HG03439 (cell line): ENCODE data around the gene FCAMR.

Experiments
- ATAC-seq: cut with Tn5 transposase; IDR thresholded peaks from one replicate; pipeline ENCODE4 v1.9.1; 2021; ENCODE audit warnings: mild to moderate bottlenecking, moderate library complexity; ENCODE audit not compliant: unreplicated experiment

Gene FCAMR, protein sequence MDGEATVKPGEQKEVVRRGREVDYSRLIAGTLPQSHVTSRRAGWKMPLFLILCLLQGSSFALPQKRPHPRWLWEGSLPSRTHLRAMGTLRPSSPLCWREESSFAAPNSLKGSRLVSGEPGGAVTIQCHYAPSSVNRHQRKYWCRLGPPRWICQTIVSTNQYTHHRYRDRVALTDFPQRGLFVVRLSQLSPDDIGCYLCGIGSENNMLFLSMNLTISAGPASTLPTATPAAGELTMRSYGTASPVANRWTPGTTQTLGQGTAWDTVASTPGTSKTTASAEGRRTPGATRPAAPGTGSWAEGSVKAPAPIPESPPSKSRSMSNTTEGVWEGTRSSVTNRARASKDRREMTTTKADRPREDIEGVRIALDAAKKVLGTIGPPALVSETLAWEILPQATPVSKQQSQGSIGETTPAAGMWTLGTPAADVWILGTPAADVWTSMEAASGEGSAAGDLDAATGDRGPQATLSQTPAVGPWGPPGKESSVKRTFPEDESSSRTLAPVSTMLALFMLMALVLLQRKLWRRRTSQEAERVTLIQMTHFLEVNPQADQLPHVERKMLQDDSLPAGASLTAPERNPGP

DNA sequence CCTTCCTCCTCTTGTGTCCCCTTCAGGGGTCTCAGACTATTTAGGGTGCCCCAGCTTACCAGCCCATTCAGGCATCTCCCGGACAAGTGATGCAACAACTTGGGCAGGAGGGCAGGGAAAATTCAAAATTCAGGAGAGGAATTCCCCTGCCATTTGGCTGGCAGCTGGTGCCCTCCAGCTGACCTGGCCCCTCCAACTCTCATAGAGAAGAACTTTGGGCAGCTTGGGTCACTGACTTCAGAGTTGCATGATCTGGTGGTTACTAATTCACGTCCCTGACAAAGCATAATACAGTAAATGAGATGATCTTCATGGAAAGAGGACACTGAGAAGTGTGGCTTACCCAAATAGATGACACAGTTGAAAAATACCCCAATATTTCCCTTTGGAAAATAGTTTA, at the start of gene FCAMR:
FCAMR (minus strand) TSS at position 15 of the 400 bp plus-strand sequence. CDS start 335 bp downstream, outside the sequence.
- no peak for ATAC-seq

DNA sequence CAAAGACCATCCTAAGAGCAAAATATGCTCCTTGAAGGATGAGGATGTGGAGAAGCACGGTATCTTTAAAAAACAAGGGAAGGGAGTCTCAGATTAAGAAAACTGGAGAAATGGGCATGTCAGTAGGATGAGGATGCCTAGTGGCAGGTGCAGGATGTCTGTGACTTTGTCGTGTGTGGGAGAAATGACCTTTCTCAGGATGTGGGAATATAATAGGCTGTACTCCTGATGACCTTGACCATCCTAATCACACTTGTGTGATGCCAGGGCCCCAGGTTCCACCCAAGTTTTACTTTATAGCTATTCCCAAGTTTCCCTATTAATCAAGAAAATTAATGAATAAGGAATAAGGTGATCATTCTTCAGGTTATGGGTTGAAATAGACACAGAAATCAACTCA, 49.4 kb upstream of the FCAMR start:
- ATAC-seq = no peak

DNA sequence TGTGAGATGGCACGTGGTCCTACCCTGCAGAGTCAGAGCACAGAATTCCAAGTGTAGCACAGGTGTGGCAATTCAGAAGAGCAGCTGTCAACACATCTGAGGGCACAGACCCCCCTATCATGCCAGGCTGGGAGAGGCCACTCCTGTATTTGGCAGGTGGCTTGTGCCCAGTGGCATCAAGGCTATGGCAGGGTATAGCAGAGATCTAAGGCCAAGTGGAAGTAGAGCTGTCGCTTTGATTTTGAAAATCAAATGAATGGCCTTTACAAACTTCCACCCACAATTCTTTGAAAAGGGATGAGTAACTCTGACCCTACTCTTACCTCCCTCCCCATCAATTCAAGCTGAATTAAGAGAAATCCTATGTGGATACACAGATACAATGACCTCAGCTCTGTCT, 48.9 kb upstream of the FCAMR start:
- no peak for ATAC-seq

DNA sequence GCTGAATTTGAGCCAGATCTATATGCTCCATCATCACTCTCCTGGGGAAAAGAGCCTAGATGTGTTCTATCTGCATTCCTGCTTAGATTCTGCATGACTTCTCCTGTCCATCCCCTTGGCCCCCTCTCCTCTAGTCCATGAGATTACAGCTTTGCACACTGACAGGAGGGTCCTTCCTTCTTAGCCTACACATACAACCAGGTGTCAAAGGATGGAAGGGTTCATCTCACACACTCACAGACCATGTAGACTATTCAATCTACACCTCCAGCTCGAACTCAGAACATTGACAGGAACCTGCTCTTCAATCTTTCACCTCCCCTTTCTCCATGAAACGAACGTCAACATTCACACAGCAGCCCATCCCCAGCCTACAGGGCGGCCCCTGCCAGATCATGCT, 48.4 kb upstream of the FCAMR start:
- ATAC-seq = no peak

DNA sequence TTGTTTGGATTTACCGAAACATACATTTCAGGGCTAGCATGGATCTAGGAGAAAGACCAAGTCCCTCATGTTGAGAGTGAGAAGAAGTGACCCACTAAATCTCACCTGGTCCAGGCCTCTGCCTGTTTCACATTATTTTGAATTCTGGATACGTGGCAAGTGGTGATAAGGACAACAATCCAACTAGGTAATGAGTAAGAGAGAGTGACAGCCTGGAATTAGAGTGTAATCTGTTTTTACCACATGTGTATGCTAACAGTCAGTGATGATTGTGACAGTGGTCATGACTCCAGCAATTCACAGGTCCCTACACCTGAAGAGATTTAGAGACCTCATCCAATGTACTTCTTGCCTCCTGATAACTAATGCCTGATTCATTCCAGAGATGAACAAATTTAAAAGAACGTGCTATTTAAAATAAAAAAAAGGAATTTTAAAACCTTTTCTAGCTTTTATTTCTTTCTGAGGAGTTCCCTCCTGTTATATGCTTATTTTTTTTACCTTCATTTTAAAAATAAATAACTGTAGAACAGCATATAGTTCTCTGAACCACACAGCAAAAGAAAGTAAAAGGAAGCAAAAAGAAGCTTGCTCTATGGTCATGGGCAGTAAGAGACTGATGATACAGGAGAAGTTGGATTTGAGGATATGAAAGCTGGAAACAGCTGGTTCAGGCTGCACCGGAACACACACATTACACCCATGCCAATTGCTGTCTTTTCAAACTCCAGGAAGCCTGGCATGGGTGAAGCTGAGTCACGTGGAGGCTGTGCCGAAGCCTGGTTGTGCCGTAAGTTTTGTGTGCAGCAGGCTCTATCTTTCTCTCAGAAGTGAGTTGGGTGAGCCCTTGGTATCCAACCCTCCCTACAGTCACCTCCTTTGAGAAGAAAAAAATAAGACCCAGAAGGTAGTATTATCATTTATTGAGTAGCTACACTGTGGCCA, 47.6 kb upstream of the FCAMR start:
- ATAC-seq = no peak

DNA sequence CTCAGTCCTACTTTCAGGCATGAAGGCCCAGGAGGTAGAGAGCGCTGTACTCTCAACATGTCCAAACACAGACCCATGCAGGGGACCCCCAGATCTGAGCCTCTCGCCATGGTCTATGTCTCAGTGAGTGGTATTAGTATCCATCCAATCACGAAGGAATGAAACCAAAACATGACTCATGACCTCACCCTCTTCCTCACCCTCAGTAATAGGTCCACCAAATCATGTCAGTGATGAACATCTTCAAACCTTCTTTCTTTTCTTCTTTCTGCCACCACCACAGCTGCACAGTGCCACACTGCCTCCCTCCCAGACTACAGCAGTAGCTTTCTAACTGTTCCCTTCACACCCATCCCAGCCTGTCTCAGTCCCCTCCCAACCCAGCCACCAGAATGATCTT, 45.5 kb upstream of the FCAMR start:
- no peak for ATAC-seq

DNA sequence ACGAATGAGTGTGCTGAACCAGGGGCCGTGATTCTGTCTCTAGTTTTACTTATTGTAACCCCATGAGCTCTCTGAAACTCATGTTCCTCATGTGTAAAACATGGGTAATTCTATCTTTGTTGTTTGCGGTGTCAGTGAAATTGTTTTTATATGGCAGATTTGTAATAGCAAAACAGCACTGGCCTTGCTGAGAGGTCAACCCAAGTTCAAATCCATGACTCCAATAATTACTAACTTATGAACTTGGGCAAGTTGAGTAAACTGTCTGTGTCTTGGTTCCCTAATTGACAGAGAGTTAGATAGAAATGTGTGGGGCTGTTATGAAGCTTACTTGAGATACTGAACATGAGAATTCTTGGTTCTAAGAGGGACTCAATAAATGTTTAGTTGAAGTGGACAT, 44.5 kb upstream of the FCAMR start:
- ATAC-seq = no peak

DNA sequence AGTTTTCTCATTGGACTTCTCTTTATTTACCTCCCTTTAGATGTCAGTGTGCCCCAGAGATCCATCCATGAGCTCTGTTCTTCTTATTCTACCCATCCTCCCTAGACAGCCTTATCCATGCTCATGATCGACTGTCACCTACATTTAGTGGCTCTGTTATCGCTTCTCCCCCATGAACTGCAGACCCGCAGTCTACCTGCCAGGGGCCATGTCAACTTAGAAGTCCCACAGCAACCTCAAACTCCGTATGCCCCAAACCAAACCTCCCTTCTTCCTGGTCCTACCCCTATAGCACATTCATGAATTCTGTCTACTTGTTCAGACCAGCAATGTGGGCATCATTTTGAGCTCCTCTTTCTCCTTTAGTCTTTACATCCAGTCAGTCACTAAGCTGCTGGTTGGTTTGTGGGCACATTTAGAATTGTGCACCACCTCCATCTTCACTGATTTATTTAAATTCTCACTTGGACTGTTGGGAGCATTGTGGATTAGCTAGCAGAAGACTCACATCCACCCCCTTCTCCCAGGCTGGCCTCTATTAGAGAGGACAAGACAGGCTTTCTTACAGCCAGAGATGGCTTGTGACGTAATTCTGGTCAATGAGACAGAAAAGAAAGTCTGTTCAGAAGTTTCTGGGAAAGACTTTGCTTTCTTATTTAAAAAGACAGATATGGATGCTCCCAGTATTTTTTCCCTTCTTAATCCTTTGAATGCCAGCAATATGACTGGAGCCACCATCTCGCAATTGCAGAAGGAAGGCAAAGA, 43.2 kb upstream of the FCAMR start:
- ATAC-seq = no peak

DNA sequence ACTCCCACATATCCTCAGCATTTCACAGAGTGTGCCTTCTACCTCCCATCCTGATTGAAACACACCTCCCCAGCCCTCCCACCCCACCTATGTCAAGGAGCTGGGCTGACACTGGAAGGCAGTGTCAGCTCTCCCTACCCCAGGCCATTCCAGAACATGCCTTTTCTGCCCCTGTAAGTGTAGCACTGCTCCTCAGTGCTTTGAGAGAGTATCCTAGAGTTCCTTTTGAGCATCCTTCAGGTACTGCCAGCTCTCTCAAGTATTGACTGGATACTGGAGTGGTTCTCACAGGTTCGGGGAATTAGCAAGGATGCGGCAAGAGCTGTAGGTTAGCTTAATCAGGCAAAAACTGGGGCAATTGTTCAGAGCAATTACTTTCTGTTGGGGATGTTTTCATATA, 40.5 kb upstream of the FCAMR start:
- no peak for ATAC-seq

DNA sequence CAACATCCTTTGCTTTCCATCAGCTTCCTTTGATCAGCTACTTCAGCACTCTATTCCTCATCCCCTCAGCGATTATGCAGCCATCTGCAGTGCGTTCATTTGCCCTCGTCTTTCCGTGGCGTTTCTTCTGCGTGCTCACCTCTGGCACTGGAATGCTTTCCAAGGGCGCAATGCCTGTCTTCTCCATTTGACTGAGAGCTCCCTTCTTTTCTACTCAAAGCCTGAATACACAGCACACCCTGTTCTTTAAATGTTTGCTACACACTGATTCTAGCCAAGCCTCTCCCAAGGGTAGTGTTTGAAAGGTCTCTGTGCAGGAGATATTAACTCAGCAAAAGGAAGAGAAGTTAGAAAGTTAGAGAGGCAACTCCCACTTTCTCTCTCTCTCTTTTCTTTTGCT, 39.7 kb upstream of the FCAMR start:
- ATAC-seq = no peak

DNA sequence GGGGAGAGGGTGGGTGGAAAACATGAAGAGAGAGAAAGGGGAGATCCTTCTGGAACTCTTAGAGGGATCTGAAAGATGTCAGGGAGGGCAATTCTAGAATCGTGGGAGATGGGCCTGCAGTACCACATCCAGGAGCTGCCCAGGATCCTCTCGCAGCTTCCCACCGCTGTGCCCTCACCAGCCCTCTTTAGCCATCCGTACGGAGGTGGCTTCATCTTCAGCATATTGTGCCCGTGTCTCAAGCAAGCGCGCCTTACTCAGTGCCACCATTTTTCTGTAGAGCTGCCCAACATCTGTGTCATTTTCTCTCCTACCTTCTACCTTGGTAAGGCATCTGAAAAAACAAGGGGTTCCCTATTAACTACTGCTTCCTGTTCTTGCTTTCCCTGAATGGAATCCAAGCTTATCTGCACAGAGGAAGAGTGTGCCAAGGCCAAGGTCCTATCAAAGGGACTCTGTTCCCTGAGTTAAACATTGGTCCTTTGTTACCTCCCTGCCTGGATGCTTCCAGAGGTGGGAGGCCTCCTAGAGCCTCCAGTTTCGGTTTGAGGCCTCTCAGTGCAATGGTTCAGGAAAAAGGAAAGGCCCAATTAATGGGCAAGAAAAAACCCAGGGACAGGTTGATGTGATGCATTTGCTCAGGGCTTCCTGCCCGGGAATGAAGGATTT, 39.1 kb upstream of the FCAMR start:
- ATAC-seq = no peak

DNA sequence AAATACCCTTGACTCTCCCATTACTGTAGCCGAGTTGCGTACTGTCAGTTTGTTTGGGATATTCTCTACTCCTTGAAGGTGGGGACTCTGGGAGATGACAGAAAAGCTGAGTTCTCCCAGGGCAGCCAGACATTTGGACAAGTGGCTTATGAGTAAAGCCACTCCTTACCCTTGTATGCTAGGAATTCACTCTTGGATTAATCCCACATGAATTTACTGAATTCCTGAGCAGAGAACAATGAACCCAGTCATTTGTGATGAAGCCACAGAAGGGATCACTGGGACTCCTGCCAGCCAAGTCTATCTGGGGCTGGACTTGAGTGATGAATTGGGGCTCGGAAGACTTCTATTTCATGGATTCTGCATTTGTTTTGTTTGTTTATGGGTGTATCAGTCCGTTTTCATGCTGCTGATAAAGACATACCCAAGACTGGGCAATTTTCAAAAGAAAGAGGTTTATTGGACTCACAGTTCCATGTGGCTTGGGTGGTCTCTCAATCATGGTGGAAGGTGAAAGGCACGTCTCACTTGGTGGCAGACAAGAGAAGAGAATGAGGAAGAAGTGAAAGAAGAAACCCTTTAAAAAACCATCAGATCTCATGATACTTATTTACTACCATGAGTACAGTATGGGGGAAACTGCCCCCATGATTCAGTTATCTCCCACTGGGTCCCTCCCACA, 37.2 kb upstream of the FCAMR start:
- no peak for ATAC-seq

DNA sequence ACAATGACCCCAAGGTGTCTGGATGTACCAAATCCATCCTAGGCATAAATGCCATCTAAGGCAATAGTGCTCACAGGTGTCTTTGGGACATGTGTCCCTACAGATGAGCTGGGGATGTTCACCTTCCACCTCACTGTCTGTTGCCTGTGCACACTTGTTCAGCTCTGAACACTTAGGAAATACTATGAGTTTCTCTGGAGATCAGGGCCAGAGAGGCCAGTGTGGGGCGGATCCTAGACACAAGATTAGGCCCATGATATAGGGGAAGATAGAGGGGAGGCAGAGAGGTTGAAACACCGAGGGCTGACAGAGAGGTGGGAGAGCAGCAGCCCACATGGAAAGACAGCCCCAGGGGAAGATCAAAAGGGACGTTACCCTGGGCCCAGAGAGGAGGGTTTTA, 36.7 kb upstream of the FCAMR start:
- ATAC-seq = no peak

DNA sequence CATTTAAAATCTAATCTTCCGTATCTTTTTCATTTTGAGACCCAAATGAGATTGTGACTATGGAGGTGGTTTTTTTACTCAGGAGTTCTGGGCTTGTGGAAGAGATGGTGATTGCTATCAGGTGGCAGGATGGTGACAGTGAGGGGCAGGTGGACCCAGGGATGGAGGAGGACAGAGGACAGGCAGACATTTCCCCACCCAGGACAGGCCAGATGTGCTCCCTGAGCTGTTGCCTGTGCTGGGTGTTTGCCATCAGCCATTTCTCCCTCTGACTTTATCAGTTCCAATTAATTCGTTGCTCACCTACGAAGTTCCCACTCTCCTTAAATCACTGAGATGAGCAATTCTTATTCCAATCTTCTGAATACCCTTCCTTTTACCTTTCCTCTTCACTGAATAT, 35.8 kb upstream of the FCAMR start:
- no peak for ATAC-seq

DNA sequence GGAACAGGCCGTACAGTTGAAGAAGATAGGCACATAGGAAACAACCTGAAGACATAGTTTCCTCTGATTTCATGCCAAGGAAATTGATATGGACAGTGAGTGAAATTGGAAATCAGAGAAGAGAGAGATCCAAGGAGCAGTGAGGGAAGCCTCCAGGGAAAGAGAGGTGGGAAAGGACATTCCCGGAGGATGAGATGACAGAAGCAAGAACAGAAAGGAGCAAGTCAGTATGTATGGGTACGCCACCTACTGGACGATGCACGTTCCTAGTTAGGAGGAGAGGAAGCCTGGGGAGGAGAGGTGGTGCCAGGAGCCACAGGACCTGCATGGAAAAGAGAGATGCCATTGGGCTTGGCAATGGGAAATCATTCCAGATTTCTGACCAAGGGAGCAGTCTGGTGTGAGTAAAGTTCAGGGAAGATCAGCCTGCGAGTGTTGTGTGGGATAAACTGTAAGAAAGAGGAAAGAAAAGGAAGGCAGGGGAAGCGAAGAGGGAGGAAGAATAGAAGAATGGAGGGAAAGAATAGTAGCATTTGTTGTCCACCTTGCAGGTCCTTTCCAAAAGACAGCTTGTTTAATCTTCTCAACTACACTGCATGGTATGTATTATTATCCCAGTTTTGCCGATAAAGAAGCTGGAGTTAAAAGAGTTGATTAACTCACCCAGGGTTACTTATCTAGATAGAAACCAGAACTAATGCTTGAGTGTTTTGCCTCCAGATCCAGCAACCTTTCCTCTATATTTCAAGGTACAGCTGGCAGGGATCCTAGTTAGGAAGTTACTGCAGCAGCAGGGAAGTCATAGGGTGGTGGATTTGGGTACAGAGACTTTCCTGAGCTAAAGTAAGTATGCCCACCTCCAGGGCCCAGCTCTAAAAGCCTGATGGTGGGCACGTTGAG, 34.9 kb upstream of the FCAMR start:
- ATAC-seq = no peak

DNA sequence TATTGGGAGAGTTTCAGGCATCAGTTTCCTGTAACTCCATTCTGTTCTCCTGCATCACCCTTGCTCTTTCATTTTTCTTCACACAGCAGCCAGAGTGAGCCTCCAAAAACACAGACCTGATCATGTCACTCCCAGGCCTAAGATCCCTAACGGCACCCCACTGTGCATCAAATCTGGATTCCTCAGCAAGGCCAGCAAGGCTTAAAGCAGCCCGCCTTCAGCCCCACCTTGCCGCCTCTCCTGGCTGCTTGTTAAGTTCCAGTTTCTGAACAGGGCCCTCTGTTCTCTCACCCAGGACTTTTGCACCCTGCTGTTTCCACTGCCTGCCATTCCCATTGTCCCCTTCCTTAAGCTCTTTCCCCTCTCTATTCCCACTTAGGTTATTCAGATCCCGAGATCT, 33.0 kb upstream of the FCAMR start:
- ATAC-seq = no peak

DNA sequence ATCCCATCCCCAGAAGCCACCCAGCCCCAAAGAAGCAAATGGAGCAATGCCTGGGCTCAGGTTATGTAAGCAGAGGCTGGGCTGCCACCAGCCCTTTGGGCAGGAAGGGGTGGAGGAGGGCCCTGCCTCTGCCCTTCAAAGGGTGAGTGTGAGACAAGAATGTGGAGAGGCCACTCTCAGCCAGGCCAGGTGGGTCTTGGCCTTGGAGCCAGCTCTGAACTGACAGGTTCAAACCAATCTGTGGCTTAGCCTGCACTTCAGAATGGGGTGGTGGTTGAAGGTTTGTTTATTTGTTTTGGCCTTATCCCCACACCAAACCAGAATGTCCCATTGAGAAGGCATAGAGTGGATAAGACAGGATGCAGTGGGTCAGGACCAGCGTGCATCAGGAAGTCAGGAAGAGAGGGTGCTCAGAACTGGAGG, 32.5 kb upstream of the FCAMR start:
- ATAC-seq = no peak

DNA sequence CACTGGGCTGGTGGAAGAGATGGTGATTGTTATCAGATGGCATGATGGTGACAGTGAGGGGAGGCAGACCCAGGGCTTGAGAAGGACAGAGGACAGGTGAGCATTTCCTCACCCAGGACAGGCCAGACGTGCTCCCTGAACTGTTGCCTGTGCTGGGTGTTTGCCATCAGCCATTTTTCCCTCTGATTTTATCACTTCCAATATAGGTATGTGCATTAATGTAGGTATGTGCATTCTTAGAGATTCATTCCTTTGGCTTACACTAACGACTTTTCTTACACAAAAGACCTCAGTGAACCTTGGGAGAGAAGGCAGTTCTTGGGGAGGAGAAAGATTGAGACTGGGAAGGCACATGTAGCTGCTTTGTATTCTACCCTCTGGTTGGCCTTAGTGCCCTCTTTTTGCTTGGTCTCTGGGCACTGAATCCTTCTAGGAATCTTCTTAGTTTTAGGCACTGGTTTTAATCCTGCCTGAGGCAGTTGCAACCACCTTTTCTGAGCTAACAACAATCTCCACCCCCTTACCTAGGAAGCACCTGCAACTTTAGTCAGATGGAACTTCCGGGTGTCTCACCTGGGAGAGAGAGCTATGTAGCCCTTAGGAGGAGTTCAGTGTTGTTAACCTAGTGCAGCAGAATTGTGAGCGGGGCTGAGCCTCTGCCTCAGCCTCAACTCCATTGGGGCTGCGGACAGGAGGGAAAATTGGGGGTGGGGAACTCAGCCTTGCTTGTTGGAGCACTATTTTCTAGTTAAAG, 31.4 kb upstream of the FCAMR start:
- ATAC-seq = no peak
